Measurements from ENCODE around the gene ZBTB17. TPM values are rescaled to one million over a fixed set of nuclear protein-coding genes. Genes with fewer than 3 reads are reported as not detected.

Gene ZBTB17
- total and polyA plus RNA-seq, 9 of the 15 experiments (the other 6 are each of a cell fraction or from before 2014, with no cell fraction given) = 1.1 to 53.4 (median 29.6) TPM

DNA sequence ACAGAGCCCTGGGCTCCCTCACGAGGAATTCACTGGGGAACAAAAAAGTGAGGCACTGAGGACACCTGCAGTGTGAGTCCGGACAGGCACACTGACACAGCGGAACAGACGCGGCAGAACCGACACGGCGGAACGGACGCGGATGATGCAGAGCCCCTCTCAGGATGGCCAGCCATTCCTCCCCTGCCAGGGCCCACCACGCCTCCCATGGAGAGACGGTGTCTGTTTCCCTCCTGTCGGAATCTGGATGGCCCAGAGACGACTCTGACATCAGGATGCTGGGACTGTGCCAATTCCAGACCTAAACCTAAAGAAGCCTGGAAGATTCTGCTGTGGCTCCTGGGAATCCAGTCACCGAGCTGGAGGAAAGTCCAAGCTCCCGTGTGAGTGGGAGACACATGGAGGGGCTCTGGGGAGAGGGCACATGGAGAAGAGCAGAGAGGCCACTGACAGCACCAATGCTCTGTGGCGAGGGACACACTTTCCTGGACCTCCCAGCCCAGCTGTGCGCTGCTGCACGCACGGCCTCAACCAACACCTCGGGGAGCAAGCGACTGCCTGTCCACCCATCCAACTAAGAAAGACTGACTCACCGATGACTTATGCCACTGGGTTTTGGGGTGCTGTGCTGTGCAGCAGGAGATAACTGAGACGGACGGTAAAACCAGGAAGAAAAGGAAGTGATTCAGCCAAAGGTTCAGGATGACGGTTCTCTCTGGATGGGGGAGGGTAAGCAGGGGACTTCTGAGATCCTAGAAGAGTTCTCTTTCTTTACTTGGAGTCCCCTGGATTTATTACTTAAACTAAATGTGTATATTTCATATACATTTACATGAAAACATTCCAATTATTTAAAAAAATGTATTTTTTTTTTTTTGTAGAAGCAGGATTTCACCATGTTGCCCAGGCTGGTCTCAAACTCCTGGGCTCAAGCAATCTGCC lies 23.3 kb downstream of the ZBTB17 start (continued):
- TF ChIP-seq FOXM1 (IDR thresholded peaks at IDR 0.05; ENCODE audit: low read depth) (peak; percentile 62), FOXM1 (CRISPR knock-in tag; IDR thresholded peaks at IDR 0.05; ENCODE audit: low read depth) (peak; percentile 73; the same call in 1 of the 2 replicates), MXI1 (IDR thresholded peaks at IDR 0.05; ENCODE audit: low read depth, low read length) (no peak), ZKSCAN3 (CRISPR knock-in tag; IDR thresholded peaks at IDR 0.05) (no peak), FUS (optimal IDR thresholded peaks at IDR 0.05; ENCODE audit: low read depth, low read length) (no peak), KLF6 (CRISPR knock-in tag; IDR thresholded peaks at IDR 0.05; ENCODE audit: borderline replicate concordance) (peak; percentile 37; the same call in 1 of the 2 replicates), PPARD (CRISPR knock-in tag; IDR thresholded peaks at IDR 0.05) (no peak), SP2 (IDR thresholded peaks at IDR 0.05; ENCODE audit: extremely low read depth, low read depth, low read length, poor library complexity, severe bottlenecking) (no peak), NCOA2 (IDR thresholded peaks at IDR 0.05; ENCODE audit: partially characterized antibody in 2 of 2) (no peak)
- TF ChIP-seq, protein P1, sequence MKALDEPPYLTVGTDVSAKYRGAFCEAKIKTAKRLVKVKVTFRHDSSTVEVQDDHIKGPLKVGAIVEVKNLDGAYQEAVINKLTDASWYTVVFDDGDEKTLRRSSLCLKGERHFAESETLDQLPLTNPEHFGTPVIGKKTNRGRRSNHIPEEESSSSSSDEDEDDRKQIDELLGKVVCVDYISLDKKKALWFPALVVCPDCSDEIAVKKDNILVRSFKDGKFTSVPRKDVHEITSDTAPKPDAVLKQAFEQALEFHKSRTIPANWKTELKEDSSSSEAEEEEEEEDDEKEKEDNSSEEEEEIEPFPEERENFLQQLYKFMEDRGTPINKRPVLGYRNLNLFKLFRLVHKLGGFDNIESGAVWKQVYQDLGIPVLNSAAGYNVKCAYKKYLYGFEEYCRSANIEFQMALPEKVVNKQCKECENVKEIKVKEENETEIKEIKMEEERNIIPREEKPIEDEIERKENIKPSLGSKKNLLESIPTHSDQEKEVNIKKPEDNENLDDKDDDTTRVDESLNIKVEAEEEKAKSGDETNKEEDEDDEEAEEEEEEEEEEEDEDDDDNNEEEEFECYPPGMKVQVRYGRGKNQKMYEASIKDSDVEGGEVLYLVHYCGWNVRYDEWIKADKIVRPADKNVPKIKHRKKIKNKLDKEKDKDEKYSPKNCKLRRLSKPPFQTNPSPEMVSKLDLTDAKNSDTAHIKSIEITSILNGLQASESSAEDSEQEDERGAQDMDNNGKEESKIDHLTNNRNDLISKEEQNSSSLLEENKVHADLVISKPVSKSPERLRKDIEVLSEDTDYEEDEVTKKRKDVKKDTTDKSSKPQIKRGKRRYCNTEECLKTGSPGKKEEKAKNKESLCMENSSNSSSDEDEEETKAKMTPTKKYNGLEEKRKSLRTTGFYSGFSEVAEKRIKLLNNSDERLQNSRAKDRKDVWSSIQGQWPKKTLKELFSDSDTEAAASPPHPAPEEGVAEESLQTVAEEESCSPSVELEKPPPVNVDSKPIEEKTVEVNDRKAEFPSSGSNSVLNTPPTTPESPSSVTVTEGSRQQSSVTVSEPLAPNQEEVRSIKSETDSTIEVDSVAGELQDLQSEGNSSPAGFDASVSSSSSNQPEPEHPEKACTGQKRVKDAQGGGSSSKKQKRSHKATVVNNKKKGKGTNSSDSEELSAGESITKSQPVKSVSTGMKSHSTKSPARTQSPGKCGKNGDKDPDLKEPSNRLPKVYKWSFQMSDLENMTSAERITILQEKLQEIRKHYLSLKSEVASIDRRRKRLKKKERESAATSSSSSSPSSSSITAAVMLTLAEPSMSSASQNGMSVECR (CRISPR knock-in tag; IDR thresholded peaks at IDR 0.05) = peak; percentile 87
- TF ChIP-seq, protein P2, sequence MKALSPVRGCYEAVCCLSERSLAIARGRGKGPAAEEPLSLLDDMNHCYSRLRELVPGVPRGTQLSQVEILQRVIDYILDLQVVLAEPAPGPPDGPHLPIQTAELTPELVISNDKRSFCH (CRISPR knock-in tag; IDR thresholded peaks at IDR 0.05) = no peak
- TF ChIP-seq, protein P2 (tag; IDR thresholded peaks at IDR 0.05) = peak; percentile 59; the same call in 1 of the 2 replicates
- TF ChIP-seq, protein P3, sequence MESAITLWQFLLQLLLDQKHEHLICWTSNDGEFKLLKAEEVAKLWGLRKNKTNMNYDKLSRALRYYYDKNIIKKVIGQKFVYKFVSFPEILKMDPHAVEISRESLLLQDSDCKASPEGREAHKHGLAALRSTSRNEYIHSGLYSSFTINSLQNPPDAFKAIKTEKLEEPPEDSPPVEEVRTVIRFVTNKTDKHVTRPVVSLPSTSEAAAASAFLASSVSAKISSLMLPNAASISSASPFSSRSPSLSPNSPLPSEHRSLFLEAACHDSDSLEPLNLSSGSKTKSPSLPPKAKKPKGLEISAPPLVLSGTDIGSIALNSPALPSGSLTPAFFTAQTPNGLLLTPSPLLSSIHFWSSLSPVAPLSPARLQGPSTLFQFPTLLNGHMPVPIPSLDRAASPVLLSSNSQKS (CRISPR knock-in tag; IDR thresholded peaks at IDR 0.05) = no peak

Data from K562 (cell line).